Osteoblast (primary cell): ENCODE measurements around the gene RAMP3. TPM values are rescaled to one million over a fixed set of nuclear protein-coding genes. Genes with fewer than 3 reads are reported as not detected.
A peak's percentile ranks its signal among the peaks of the same experiment; 100 is the strongest.

ENCODE experiments used
- DNase-seq: peaks from one replicate; pipeline ENCODE4 v3.0.0; 2011; ENCODE audit warnings: low spot score, mixed read lengths; ENCODE audit not compliant: insufficient read length; ENCODE audit errors: missing footprints
- H2AFZ ChIP-seq: 2 replicates; pipeline ENCODE4 v1.6.0; 2011; ENCODE audit warnings: mild to moderate bottlenecking, low read length
- H3K27ac ChIP-seq: 2 replicates; pipeline ENCODE4 v1.5.1; 2011; ENCODE audit warnings: mild to moderate bottlenecking, low read depth, low read length, moderate library complexity
- H3K27me3 ChIP-seq: 2 replicates; pipeline ENCODE4 v1.6.0; 2012; ENCODE audit warnings: mild to moderate bottlenecking, control low read depth, inconsistent platforms, low read length, moderate library complexity; ENCODE audit not compliant: insufficient read depth
- H3K36me3 ChIP-seq: 2 replicates; pipeline ENCODE4 v1.5.1; 2011; ENCODE audit warnings: mild to moderate bottlenecking, low read length, control low read depth, moderate library complexity; ENCODE audit not compliant: insufficient read depth
- H3K4me1 ChIP-seq: 2 replicates; pipeline ENCODE4 v1.5.1; 2011; ENCODE audit warnings: mild to moderate bottlenecking, low read length, control low read depth, moderate library complexity; ENCODE audit not compliant: insufficient read depth
- H3K4me2 ChIP-seq: 2 replicates; pipeline ENCODE4 v1.6.0; 2011; ENCODE audit warnings: mild to moderate bottlenecking, low read length; ENCODE audit not compliant: insufficient read depth
- H3K4me3 ChIP-seq: fragments of 200-600 bp; sonication (generic); 3 replicates; pipeline ENCODE4 v1.5.1; 2012; ENCODE audit warnings: mild to moderate bottlenecking, low read length, inconsistent platforms; ENCODE audit not compliant: insufficient read depth
- H3K79me2 ChIP-seq: 2 replicates; pipeline ENCODE4 v1.6.0; 2012; ENCODE audit warnings: mild to moderate bottlenecking, low read length, control low read depth, inconsistent platforms; ENCODE audit not compliant: insufficient read depth
- H3K9me3 ChIP-seq: 2 replicates; pipeline ENCODE4 v1.5.1; 2011; ENCODE audit warnings: low read depth, low read length, control low read depth
- H4K20me1 ChIP-seq: 2 replicates; pipeline ENCODE4 v1.6.0; 2012; ENCODE audit warnings: mild to moderate bottlenecking, low read length, control low read depth; ENCODE audit not compliant: insufficient read depth
- total RNA-seq: library from RNA; depleted of rRNA; stranded (reverse); fragments of >200 nt; gene quantifications from 2 replicates; pipeline ENCODE4 v1.2.3, GENCODE V29; 2012
- TF ChIP-seq, protein P1 (sequence below): IDR thresholded peaks from 2 replicates; pipeline ENCODE4 v1.5.1; 2011; ENCODE audit warnings: mild to moderate bottlenecking, low read depth, low read length, moderate library complexity; ENCODE audit errors: extremely low read depth

RAMP3 gene, protein sequence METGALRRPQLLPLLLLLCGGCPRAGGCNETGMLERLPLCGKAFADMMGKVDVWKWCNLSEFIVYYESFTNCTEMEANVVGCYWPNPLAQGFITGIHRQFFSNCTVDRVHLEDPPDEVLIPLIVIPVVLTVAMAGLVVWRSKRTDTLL
- total RNA-seq: not detected in 2 replicates

DNA sequence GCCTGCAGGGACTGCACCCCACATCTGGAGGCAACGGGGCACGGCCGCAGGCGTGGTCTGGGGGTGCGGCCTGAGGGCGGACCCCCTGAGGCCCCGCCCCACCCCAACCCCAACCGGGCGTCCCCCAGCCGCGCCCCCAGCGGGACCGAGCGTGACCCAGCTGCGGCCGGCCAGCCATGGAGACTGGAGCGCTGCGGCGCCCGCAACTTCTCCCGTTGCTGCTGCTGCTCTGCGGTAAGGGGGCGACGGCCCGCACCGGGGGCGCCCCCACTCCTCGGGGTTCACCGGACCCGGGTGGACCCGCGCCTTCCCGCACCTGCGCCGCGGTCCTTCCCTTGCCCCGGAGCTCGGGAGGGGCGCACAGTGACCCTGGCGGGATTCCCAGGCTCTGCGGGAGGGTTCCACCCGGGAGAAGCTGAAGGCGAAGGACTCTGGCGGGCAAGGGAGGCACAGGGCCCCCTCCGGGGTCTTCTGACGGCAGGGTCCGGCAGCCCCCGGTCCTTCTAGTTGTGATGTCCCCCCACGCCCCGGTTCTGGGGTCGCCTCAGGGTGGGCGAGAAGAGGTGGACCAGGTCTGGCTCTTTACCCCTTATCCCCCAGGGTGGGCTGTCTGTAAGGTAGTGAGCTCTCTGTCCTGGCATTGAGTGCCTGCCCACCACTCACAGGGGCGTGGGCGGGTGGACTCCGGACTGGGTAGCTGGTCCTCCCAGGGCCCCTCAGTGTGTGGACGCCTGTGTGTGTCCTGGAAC, at the start of gene RAMP3:
Gene RAMP3, plus strand, starts transcription at position 139 of the 749 bp plus-strand sequence. Its CDS starts 38 bp downstream, at position 177.
- H4K20me1 ChIP-seq: no peaks in the 10 kb centered on the region
- no peak within 1 kb of the TSS for H3K4me3 ChIP-seq
- no peaks in the 10 kb centered on the region for H3K79me2 ChIP-seq
- TF ChIP-seq, protein P1, sequence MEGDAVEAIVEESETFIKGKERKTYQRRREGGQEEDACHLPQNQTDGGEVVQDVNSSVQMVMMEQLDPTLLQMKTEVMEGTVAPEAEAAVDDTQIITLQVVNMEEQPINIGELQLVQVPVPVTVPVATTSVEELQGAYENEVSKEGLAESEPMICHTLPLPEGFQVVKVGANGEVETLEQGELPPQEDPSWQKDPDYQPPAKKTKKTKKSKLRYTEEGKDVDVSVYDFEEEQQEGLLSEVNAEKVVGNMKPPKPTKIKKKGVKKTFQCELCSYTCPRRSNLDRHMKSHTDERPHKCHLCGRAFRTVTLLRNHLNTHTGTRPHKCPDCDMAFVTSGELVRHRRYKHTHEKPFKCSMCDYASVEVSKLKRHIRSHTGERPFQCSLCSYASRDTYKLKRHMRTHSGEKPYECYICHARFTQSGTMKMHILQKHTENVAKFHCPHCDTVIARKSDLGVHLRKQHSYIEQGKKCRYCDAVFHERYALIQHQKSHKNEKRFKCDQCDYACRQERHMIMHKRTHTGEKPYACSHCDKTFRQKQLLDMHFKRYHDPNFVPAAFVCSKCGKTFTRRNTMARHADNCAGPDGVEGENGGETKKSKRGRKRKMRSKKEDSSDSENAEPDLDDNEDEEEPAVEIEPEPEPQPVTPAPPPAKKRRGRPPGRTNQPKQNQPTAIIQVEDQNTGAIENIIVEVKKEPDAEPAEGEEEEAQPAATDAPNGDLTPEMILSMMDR: no peak
- H3K4me2 ChIP-seq: no peak within 1 kb of the TSS
- H3K27ac ChIP-seq: no peak within 1 kb of the TSS
- no peak within 1 kb of the TSS for H2AFZ ChIP-seq
- no peaks in the 10 kb centered on the region for H3K4me1 ChIP-seq
- H3K27me3 ChIP-seq: peaks cover 28% of the 10 kb centered on the region
- H3K9me3 ChIP-seq: no peaks in the 10 kb centered on the region
- peak; percentile 78 for DNase-seq
- no peaks in the 10 kb centered on the region for H3K36me3 ChIP-seq

DNA sequence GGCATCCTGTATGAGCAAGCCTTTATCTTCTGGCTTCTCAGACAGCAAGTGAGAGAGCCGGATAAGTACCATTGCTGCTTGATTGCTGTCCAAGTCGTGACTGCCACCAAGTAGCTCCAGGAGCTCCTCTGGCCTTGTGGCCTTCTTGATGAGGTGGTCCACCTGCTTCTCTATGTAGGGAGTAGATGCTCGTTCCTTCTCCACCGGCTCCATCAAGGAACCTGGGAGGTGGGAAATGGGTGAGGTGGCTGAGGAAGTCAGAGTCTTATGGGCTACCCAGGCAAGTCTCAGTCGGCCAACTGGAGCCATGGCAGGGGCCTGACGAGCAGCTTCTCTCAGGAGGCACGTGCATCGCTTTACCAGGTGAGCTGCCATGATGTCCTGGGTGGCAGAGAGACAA, 48.7 kb upstream of the RAMP3 start:
- DNase-seq: no peak
- TF ChIP-seq, protein P1: no peak
- Histone ChIP-seq H4K20me1 (peaks cover 45% of the 10 kb centered on the region), H3K36me3 (peaks cover 55% of the 10 kb centered on the region), H3K4me2 (no peak overlapping the region), H3K27ac (no peak overlapping the region), H3K27me3 (no peaks in the 10 kb centered on the region), H2AFZ (no peak overlapping the region), H3K9me3 (no peaks in the 10 kb centered on the region), H3K79me2 (peaks cover 62% of the 10 kb centered on the region), H3K4me3 (no peak overlapping the region), H3K4me1 (peaks cover 18% of the 10 kb centered on the region)

DNA sequence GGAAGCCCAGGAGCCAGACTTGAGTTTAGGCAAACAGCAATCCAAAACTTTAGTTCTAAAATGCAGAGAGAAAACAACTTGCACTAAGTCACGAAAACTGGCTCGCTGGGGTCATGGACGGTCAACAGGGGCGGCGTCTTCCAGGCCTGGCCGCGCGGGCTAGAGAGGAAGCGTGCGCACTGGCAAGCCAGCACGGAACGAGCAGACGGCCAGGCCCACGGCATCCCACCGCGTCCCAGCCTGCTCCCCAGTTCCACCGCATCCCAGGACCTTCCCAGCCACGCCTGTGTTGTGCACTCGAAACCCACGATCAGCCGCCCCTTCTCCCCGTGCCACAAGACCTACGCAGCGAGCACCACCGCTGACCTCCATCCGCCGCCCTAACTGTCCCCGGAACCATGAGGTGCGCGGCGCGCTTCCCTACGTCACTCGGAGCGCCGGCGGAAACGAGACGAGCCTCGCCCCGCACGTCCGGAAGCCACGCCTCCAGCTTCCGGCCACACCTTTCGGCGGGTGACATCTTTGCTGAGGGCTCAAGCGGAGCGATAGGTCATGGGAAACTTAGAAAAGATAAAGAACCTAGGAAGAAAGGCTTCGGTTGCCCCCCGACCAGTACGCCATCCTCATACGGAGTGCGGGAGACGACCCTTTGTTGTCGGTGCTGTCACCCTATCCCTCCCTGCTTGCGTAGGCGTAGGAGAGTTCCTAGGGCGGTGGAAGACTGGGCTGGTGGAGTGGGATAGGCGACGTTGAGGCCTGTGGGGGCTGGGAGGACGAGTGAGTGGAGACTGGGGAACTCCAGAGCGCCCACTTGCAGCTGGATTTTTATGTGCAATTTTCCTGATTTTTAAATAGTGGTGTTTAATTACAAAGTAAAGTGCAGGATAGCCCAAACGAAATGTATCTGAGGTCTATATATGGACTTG, 46.0 kb upstream of the RAMP3 start, which contains the start of gene TBRG4:
Gene TBRG4, minus strand, starts transcription at position 400 of the 926 bp plus-strand sequence. CDS start 2,460 bp downstream, outside the sequence.
- no peaks in the 10 kb centered on the region for H3K9me3 ChIP-seq
- H3K79me2 ChIP-seq: peaks cover 48% of the 10 kb centered on the region
- peaks cover 7% of the 10 kb centered on the region for H3K27me3 ChIP-seq
- peak within 1 kb of the TSS; percentile 87 for H3K4me2 ChIP-seq
- peak within 1 kb of the TSS; percentile 99 for H2AFZ ChIP-seq
- TF ChIP-seq, protein P1: peak; percentile 30
- peak within 1 kb of the TSS; percentile 96 for H3K27ac ChIP-seq
- H4K20me1 ChIP-seq: peaks cover 30% of the 10 kb centered on the region
- peak; percentile 97 for DNase-seq
- peak within 1 kb of the TSS; percentile 92 for H3K4me3 ChIP-seq
- H3K36me3 ChIP-seq: peaks cover 29% of the 10 kb centered on the region
- H3K4me1 ChIP-seq: peaks cover 18% of the 10 kb centered on the region
